Measurements from ENCODE around the gene SYT7.

SYT7 gene

GRCh38 chr11:61533401-61533800, 47.5 kb downstream of the SYT7 start:
- Histone ChIP-seq H3K4me1 (ENCODE audit: control insufficient read depth, insufficient read depth, low read length) (no peaks in the 10 kb centered on the region), H3K27ac (ENCODE audit: extremely low read depth, low read depth, low read length) (no peak overlapping the region), H3K9me3 (ENCODE audit: control insufficient read depth, insufficient read depth, low read depth, low read length) (no peaks in the 10 kb centered on the region), H3K36me3 (ENCODE audit: control insufficient read depth in 2 of 2, insufficient read depth in 1 of 2, low read length in 2 of 2) (no peaks in the 10 kb centered on the region), H3K4me3 (ENCODE audit: low read depth, low read length) (no peak overlapping the region)
- ChIA-PET POLR2A (no interaction called here), CTCF (interaction anchor here (0.8 to 2.7 kb wide), 6 partner anchors 10 to 86 kb away, joined by 3 to 19 read pairs (median 5); no protein-coding TSS in a partner anchor)
- TF ChIP-seq ZFP41 (tag by site-specific recombination; IDR thresholded peaks at IDR 0.05; ENCODE audit: borderline replicate concordance), result no peak
- TF ChIP-seq ZNF585B (tag by site-specific recombination; IDR thresholded peaks at IDR 0.05), result no peak
- TF ChIP-seq ZNF37A (tag by site-specific recombination; IDR thresholded peaks at IDR 0.05), result no peak
- no peak for TF ChIP-seq ZNF530 (tag by site-specific recombination; IDR thresholded peaks at IDR 0.05; ENCODE audit: low read depth)
- no peak for TF ChIP-seq KLF17 (tag by site-specific recombination; IDR thresholded peaks at IDR 0.05)
- TF ChIP-seq ZNF341 (tag by site-specific recombination; IDR thresholded peaks at IDR 0.05; ENCODE audit: low read depth), result no peak
- TF ChIP-seq ZNF549 (tag by site-specific recombination; IDR thresholded peaks at IDR 0.05), result no peak
- TF ChIP-seq REPIN1 (tag by site-specific recombination; IDR thresholded peaks at IDR 0.05; ENCODE audit: low read depth), result no peak
- TF ChIP-seq YY2 (tag by site-specific recombination; IDR thresholded peaks at IDR 0.05), result no peak
- no peak for TF ChIP-seq ZNF544 (tag by site-specific recombination; IDR thresholded peaks at IDR 0.05)
- no peak for TF ChIP-seq ZNF658 (tag by site-specific recombination; IDR thresholded peaks at IDR 0.05)
- no peak for TF ChIP-seq ZNF521 (tag by site-specific recombination; IDR thresholded peaks at IDR 0.05)
- TF ChIP-seq ZNF280D (tag by site-specific recombination; IDR thresholded peaks at IDR 0.05), result no peak
- TF ChIP-seq ZNF837 (tag by site-specific recombination; IDR thresholded peaks at IDR 0.05), result no peak

- Histone ChIP-seq H3K4me3 (ENCODE audit: low read depth, low read length) (no peak overlapping the region), H3K4me1 (ENCODE audit: control insufficient read depth, insufficient read depth, low read length) (no peaks in the 10 kb centered on the region), H3K27ac (ENCODE audit: extremely low read depth, low read depth, low read length) (no peak overlapping the region), H3K36me3 (ENCODE audit: control insufficient read depth in 2 of 2, insufficient read depth in 1 of 2, low read length in 2 of 2) (no peaks in the 10 kb centered on the region), H3K9me3 (ENCODE audit: control insufficient read depth, insufficient read depth, low read depth, low read length) (no peaks in the 10 kb centered on the region)
- ChIA-PET POLR2A (no interaction called here), CTCF (interaction anchor here (0.6 to 2.7 kb wide), 15 partner anchors 9 to 106 kb away, joined by 3 to 19 read pairs (median 6); no protein-coding TSS in a partner anchor)
- no peak for TF ChIP-seq ZNF704 (tag by site-specific recombination; IDR thresholded peaks at IDR 0.05)
- TF ChIP-seq EGR2 (tag by site-specific recombination; IDR thresholded peaks at IDR 0.05; ENCODE audit: low read depth), result no peak
- no peak for TF ChIP-seq ZNF324 (tag by site-specific recombination; IDR thresholded peaks at IDR 0.05)
- no peak for TF ChIP-seq REPIN1 (tag by site-specific recombination; IDR thresholded peaks at IDR 0.05; ENCODE audit: low read depth)
- no peak for TF ChIP-seq ZNF211 (tag by site-specific recombination; IDR thresholded peaks at IDR 0.05; ENCODE audit: low read depth)
- TF ChIP-seq ZBTB48 (tag by site-specific recombination; IDR thresholded peaks at IDR 0.05), result no peak
- no peak for TF ChIP-seq ZNF645 (tag by site-specific recombination; IDR thresholded peaks at IDR 0.05)
- no peak for TF ChIP-seq ZNF777 (tag by site-specific recombination; IDR thresholded peaks at IDR 0.05; ENCODE audit: borderline replicate concordance)
These were observed 47.9 kb downstream of the SYT7 start for GRCh38 chr11:61533039-61533375.
